OCI-M2 (cell line): ENCODE data around the gene PLCH1.
"Not testable (repeated sequence)": the region's sequence is repeated elsewhere in the genome, so short reads cannot be mapped to it uniquely, and the experiment has no call there.

Source experiments
- DNase-seq: peaks from one replicate; lab custom pipeline; 2025; ENCODE audit not compliant: unreplicated experiment; lab: John Stamatoyannopoulos, UW

Gene PLCH1

DNA sequence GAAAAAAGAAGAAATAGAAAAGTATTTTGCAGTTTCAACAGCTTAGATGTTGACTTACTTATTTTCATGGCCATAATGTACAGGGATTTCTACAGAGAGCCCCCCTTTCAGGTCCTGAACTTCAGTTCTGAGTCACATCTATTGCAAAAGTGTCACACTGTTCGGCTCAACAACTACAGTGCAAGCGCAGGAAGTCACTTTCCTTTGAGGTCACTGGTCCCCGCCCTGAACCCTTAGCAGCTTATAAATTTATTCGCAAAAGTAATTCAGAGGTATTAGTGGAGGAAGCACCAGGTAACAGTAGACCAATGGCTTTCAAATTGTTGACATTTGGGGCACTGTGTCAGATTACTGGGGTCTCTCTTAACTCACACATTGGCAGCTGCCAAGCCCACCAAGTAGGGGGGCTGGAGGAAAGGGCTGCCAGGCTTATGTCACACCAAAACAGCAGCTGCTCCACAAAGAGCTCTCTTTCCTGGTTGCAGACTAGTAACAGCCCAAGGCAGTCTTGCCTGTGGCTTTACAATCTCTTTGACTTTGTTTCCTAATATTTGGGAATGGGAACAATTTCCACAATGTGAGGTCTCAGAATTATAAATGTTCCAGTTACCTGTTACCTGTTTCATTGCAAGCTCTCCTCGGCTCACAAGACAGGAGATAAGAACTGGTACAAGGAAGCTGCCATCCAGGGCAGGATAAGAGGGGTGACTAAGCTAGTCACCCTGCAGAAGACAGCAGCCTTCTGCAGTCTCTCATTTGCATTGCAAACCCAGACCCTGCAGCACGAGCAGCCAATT, 321.1 kb downstream of the PLCH1 start:
- DNase-seq, result no peak

DNA sequence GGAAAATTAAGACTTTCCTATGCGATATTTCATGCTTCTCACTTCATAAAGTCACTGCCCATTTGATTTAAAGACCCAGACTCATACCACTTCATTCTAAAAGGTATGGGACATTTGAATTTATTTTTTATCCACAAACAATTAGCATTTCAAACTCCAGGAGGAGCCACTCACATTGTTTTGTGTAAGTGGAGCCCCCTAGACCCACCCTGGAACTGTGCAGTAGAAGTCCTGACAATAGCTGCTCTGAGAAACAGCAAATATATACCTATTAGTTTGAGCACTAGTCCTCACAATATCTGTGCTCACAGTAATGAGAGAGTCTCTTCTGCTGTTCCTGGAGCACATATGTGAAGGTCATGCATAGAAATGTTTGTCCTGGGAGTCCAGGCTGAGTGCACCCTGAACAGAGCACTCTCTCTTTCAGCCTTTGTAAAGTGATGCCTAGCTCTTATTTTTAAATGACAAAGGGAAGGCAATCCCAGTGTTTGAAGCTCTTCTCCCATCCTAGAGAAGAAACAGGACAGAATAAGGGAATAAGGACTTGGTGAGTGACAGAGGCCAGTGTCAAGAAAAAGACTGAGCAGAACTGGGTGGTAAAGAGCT, 323.9 kb downstream of the PLCH1 start:
- DNase-seq, result no peak

DNA sequence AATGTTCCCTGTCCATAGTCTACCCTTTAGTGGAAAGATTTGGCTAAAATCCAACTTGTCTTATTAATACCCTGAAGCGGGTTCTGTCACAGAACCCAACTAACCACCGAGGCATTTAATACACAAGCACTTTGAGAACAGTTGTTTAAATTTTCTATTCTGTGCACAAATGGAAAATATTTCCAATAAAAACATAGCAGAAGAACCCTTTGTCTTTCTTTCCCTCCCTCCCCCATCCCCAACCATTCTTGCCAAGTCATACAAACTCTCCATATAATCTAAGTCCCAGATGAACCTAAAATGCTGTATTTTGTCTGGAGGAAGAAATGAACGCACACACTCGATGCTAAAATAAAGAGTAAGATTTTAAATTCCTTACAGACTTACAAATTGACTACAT, 324.5 kb downstream of the PLCH1 start:
- no peak for DNase-seq

DNA sequence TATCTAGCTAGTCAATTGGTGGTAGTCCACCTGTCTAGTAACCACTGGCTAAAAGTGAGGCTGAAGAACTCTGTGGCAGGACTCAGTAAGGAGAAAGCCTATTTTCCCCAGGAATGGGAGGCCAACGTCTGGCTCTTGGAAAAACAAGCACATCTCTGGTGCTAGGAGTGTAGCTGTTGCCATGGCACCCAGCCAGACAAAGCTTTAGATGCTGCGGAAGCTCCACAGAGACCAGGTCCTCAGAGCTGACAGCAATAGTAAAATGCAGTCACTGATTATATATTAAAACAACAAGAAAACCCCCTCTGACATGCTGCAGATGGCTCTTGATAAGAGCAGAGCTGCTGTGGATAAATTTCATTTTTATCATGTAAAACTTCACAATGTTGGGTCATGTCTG, 326.5 kb downstream of the PLCH1 start:
- no peak for DNase-seq

DNA sequence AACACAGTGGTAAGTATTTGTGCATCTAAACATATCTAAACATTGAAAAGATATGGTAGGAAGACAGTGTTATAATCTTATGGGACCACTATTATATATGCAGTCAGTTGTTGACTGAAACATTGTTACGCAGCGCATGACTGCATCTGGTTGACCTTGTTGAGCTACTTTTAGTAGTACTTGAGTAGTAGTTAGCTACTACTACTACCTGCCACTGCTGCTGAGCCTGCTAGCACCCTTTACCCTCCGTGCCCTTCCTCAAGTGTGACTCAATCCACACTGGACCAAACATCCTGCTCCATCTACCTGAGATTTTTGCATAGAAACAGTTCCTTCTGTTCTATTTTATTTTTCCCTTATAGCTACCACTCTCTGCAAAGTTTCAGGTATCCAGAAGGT, 327.8 kb downstream of the PLCH1 start:
- no peak for DNase-seq

DNA sequence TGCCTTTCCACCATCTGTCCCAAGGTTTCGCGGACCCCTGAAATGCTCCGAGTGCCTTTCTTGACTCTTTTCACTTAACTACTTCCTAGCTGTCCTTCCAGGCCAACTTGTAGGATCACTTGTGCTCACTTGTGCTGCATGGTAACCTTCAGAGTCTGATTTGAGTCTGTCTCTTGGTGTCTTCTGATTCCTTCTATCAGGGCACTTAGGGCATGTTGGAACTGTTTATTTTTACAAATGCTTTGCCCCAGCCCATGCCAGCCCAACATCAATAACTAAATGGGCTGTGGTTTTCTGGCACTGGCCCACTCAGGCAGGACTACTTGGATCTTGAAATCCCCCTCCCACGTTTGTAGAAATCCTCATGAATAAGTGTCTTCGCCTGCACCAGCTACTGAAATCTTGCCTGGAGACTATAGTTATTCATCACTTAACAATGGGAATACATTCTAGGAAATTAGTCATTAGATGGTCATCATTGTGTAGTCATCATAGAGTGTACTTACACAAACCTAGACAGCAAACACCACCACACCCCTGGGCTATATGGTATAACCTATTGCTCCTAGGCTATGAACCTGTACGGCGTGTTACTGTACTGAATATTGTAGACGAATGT, 328.3 kb downstream of the PLCH1 start:
- DNase-seq, result no peak

DNA sequence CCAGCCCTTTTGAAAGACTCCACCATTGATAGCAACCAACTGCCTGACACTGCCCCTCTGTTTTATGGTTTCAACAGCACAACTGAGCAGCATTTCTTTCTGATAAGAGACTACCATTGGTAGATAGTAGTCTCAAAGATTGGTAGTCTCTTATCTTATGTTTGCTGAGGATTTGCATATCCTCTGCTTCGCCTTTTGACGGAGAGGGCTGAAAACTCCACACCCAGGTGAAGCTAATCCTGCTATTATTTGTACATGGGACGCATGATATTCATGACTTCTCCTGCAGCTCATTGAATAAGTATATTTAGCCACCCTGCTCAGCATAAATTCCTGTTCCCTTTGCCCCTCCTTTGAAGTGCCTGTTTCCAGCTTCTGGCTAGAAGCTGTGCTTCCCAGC, 332.0 kb downstream of the PLCH1 start:
- DNase-seq, result no peak

DNA sequence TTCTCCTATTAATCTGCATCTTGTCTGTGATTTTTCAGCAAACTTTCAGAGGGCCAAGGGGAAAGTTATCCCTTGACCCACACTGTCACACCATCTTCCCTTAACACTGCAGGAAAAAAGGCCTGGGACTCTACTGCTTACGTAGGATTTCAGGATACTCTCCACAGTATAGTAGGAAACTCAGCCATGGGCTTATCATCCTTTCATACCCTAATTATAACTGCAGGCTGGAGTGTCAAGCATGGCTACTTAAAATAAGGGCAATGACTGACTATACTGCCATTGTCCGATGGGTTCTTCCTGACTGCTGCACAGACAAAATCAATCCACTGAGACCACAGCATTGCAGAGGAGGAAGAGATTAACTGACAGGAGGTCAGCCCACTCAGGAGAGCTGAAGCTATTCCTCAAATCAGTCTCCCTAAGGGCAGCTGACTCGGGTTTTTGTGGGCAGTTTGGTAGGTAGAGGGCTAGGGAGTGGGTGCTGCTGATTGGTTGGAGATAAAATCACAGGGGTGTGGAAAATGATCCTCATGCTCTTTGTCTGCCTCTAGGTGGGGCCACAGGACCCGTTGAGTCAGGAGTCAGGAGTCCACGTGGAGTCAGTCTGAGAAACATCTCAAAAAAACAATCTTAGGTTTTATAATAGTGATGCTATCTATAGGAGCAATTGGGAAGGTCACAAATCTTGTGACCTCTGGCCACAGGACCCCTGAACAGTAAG, 333.2 kb downstream of the PLCH1 start:
- no peak for DNase-seq

DNA sequence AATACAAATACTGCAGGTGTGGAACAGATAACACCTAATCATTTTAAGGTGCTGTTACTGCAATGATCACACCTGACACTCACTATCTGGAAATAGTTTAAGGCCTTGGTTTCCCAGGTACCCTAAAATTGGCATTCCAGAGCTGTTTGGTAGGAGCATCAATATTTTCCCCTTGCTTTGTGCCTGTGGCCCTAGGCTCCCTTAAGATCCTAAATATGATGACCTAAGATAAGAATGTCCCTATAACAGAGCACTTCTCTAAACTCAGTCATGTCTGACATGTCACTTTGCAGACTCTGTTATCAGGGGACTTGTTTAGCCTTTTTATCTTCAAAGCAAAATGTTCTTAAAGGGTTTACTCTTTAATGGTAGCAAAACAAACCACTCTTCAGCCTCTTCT, 335.5 kb downstream of the PLCH1 start:
- DNase-seq, result no peak

DNA sequence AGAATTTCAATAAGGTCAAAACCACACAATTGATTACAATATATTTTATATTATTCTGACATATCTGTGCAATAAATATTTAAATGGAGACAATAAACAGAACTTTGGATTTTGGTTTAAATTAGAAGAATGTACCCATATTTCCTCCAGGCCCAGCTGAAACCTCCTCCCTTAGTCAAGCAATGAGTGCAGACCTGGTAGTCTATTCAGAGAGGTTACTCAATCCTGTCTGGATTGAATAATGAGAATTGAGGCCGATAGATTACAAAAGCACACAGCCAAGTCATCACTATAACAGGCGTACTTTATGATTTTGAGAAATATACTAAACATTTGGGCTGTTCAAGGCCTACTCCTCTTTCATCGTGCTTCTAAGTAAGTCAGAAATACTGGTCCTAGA, 336.9 kb downstream of the PLCH1 start:
- no peak for DNase-seq

DNA sequence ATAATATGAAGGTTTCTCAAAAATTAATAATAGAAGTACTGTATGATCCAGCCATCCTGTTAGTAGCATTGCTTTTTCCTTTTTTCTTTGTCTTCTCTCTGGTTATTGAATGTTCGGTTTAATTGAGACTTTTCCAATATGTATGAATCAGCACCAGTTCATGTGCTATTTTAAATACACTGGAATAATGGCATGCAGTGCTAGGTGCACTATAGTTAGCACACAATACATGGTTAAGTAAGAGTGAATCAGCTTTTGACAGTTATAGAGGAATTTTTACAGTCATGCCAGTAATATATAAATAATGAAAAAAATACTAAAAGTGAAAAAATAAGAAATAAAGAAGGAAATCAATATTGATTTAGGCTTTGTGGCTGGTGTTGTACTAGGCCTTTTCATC, 337.5 kb downstream of the PLCH1 start:
- no peak for DNase-seq

DNA sequence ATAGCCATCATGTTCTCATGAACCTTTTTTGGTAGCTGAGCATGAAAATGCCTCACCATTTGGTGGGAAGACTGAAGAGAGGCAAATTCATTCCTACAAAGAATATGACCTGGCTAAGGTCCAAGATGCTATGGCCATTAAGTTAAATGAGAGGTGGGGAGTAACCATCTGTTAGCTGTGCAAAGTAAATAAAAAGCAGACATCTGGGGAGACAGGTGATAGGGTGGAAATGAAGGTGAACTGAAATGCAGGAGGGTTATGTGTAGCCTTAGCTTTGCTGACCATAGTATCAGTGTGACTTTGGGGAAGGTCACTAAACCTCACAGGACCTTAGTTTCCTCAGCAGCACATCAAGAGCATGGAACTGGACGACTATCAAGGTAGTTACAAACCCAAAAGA, 340.4 kb downstream of the PLCH1 start:
- no peak for DNase-seq

DNA sequence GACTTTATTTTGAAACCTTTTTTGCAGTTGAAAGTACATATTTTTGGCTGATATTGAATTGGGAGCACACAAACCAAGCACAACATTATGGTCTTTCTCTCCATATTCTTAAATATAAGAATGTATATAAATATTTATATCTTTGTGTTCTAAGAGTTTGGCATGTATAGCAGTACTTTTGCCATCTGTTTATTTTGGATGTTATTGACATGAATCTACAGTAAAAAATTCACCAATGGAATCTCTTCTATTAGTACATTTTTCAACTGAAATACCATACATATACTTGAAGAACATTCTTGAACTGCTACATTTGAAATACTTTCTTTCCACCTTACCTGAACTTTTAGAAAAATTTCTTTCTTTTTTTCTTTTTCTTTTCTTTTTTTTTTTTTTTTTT, 342.2 kb downstream of the PLCH1 start:
- no peak for DNase-seq

DNA sequence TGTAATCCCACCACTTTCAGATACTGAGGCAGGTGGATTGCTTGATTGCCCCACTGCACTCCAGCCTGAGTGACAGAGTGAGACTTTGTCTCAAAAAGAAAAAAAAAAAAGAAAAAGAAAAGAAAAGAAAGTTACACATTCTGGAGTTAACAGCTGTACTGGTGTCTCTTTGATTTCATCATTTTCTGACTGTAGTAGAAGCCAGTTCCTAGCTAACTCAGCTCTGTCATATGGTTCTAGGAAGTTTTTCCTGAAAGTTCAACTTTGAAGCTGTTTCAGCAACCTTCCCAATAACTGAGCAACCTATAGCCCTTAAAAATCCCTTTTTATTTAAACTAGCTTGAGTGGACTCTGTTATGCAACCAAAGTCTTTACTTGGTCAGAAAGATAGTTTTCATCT, 346.8 kb downstream of the PLCH1 start:
- no peak for DNase-seq

DNA sequence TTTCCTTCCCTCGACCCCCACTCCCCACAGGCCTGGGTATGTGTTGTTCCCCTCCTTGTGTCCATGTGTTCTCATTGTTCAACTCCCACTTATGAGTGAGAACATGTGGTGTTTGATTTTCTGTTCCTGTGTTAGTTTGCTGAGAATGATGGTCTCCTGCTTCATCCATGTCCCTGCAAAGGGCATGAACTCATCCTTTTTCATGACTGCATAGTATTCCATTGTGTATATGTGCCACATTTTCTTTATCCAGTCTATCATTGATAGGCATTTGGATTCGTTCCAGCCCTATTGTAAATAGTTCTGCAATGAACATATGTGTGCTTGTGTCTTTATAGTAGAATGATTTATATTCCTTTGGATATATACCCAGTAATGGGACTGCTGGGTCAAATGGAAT, 350.0 kb downstream of the PLCH1 start:
- DNase-seq, result not testable (repeated sequence)

DNA sequence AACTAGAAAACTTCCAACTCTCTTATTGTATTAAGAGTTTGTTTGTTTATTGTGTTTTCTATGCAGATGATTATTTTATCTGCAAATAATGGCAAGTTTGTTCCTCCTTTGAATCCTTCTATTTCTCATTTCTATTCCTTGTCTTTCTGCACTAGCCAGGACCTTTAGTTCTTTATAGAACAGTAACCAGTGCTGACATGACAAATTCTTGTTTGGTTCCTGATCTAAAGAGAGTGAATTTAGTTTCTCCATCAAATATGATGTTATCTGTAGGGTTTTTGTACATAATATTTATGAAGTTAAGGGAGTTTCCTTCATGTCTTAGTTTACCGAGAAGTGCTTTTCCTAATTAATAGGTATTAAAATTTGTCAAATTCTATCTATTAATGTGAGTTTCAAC, 350.6 kb downstream of the PLCH1 start:
- no peak for DNase-seq

DNA sequence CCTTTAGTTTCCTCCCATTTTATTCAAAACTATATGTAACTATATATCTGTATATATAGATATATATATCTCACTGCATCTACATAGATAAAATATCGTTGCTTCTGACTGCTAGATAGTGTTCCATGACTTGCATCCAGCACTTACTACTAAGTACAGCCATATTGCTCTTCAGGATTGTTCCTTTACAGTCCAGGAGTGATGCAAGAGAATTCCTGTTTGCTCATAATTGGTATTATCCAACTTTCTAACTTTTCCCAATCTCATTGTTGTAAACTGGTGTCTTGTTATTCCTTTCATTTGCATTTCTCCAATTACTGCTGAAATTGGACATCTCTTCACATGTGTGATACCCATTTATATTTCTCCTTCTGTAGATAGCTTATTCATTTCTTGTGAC, 351.6 kb downstream of the PLCH1 start:
- no peak for DNase-seq

DNA sequence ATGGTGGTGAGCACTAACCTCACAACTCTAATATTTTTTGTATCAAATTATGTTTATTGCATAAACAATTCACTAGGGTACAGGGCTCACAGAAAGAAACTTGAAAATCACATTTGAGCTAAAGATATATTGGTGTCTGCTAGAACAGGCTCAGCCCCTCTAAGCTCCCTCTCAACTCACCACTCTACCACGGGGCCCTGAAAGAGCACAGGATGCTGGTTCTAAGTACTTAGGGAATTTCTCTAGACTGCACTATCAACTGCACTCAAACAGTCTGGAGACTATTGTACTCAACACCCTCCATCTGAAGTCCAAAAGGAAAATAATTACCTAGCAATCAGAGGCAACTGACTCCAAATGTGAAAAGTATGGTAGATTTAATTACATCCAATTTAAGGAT, 352.7 kb downstream of the PLCH1 start:
- no peak for DNase-seq

DNA sequence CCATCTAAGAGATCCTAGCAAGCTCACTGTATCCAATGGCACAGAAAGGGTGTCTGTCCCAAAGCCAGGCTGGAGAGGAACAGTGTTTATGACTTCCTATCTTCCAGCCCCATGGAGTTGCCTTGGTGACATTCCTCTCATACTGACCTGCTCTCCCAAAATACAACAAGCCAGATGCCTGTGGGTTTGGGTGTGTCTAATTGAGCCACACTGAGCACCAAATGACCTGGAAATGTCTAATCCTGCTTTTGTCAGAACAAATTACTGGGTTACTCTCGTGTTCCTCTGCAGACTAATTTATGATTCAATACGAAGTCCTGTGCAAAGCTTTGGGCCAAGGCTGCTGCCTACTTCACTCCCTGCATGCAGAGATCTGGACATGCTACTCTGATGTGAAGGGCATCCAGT, 353.3 kb downstream of the PLCH1 start:
- DNase-seq, result no peak

DNA sequence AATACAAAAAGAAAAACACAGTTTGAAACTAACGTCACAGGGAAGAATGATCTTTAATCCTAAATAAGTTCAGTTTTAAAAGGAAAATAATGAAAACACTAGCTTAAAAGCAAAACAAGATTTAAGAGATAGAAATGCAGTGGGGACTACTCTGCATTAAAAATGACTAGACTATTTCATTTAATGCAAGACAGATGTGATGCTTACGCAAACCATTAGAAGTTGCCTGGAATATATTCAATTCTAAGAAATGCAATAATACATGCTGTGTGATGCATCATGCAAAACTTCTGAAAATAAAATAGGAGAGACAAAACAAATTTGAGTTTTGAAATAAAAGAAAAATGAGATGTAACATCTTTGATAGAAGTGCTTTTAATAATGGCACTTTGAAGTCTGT, 353.8 kb downstream of the PLCH1 start:
- DNase-seq, result no peak

DNA sequence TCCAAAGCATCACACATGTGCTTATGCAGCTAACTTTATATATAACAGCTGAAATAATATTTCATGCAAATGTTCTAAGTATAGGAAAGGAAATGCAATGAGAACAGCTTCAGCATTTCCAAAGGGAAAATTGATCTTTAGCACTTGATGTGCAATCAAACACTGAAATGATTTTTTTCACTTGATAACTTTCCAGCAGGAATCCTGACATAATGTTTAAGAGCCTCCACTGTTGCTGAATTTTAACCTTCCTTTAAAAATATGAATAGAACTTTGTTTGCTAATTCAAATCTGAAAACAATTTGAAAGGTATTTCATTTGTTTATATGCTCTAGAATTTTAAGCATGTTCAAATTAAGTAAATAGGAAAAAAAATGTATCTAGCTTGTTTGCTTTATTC, 354.5 kb downstream of the PLCH1 start:
- no peak for DNase-seq

DNA sequence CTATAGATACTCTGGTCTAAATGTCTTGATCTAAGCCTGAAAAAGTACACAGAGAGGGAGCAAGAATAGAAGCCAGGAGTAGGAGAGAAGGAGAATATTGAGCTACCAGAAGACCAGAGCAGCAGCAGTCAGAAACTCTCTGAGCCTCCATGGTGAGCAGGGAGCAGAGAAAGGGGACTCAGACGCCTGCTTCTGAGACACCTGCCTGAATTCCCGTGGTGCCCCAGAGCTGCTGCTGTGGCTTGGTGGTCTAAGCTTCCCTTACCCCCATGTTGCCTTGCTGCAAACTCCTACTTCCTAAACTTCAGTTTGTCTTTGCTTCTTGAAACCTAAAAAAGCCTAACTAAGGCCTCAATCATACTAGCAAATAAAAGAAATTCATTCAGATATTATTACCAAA, 356.5 kb downstream of the PLCH1 start:
- DNase-seq, result no peak
